ENCODE results near the gene NR1H4. TPM values are rescaled to one million over a fixed set of nuclear protein-coding genes. Genes with fewer than 3 reads are reported as not detected.
"Not testable (repeated sequence)": the region's sequence is repeated elsewhere in the genome, so short reads cannot be mapped to it uniquely, and the experiment has no call there.

NR1H4 gene
- total RNA-seq, 1 experiment from 2014 or later, result not detected

GRCh38 chr12:100555722-100556121, 82.1 kb downstream of the NR1H4 start:
- TF ChIP-seq, protein P1, sequence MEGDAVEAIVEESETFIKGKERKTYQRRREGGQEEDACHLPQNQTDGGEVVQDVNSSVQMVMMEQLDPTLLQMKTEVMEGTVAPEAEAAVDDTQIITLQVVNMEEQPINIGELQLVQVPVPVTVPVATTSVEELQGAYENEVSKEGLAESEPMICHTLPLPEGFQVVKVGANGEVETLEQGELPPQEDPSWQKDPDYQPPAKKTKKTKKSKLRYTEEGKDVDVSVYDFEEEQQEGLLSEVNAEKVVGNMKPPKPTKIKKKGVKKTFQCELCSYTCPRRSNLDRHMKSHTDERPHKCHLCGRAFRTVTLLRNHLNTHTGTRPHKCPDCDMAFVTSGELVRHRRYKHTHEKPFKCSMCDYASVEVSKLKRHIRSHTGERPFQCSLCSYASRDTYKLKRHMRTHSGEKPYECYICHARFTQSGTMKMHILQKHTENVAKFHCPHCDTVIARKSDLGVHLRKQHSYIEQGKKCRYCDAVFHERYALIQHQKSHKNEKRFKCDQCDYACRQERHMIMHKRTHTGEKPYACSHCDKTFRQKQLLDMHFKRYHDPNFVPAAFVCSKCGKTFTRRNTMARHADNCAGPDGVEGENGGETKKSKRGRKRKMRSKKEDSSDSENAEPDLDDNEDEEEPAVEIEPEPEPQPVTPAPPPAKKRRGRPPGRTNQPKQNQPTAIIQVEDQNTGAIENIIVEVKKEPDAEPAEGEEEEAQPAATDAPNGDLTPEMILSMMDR (IDR thresholded peaks at IDR 0.05; ENCODE audit: insufficient read depth in 1 of 2, low read depth in 1 of 2, low read length in 1 of 2, severe bottlenecking in 1 of 2, unreplicated experiment in 1 of 2), result no peak
- BruUV-seq (replicated peaks), result no TSS peak
- POLR2A ChIA-PET, result no interaction called here

DNA sequence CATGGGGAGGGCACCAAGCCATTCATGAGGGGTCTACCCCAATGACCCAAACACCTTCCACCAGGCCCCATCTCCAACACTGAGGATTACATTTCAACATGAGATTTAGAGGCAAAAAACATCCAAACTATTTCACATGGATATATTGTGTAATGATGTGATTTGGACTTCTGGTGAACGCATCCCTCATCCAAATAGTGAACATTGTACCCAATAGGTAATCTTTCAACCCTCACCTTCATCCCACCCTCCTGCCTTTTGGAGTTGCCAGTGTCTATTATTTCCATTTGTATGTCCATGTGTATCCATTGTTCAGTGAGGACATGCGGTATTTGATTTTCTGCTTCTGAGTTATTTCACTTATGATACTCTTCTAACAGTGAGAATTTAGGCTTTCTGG, 83.7 kb downstream of the NR1H4 start:
- Mint-ChIP-seq H3K4me1 (ENCODE audit: low read depth, unreplicated experiment) (no peaks in the 10 kb centered on the region), H3K9me3 (ENCODE audit: unreplicated experiment) (no peaks in the 10 kb centered on the region), H3K4me3 (ENCODE audit: unreplicated experiment) (no peak overlapping the region), H3K36me3 (ENCODE audit: insufficient read depth, unreplicated experiment) (peaks cover 4% of the 10 kb centered on the region), H3K27me3 (ENCODE audit: insufficient read depth, unreplicated experiment) (peaks cover 6% of the 10 kb centered on the region), H3K27ac (ENCODE audit: unreplicated experiment) (no peak overlapping the region)
- no peaks in the 10 kb centered on the region for H3K9me3 ChIP-seq
- ChIA-PET POLR2A (no interaction called here), CTCF (no interaction called here)
- H3K27me3 ChIP-seq (replicated peaks; ENCODE audit: control insufficient read depth, insufficient read depth, low read length), result no peaks in the 10 kb centered on the region
- H3K36me3 ChIP-seq (ENCODE audit: control insufficient read depth, insufficient read depth, low read length), result no peaks in the 10 kb centered on the region
- no peak overlapping the region for H3K4me3 ChIP-seq (ENCODE audit: low read depth, low read length)
- TF ChIP-seq, protein P1 (IDR thresholded peaks at IDR 0.05; ENCODE audit: insufficient read depth in 1 of 2, low read depth in 1 of 2, low read length in 1 of 2, severe bottlenecking in 1 of 2, unreplicated experiment in 1 of 2), result no peak
- BruUV-seq (replicated peaks), result no TSS peak
- intact Hi-C loops (cut with micrococcal nuclease; ENCODE audit: unreplicated experiment), result no loop called here
- no peak for DNase-seq
- no peaks in the 10 kb centered on the region for H3K4me1 ChIP-seq

More at GRCh38 chr12:100555722-100556121, 82.1 kb downstream of the NR1H4 start:
- Mint-ChIP-seq H3K27me3 (ENCODE audit: insufficient read depth, unreplicated experiment) (peaks cover 5% of the 10 kb centered on the region), H3K4me3 (ENCODE audit: unreplicated experiment) (no peak overlapping the region), H3K9me3 (ENCODE audit: unreplicated experiment) (no peaks in the 10 kb centered on the region), H3K4me1 (ENCODE audit: low read depth, unreplicated experiment) (no peaks in the 10 kb centered on the region), H3K27ac (ENCODE audit: unreplicated experiment) (no peak overlapping the region), H3K36me3 (ENCODE audit: insufficient read depth, unreplicated experiment) (peaks cover 4% of the 10 kb centered on the region)
- Histone ChIP-seq H3K4me3 (ENCODE audit: low read depth, low read length) (no peak overlapping the region), H3K4me1 (no peaks in the 10 kb centered on the region), H3K9me3 (no peaks in the 10 kb centered on the region), H3K27me3 (replicated peaks; ENCODE audit: control insufficient read depth, insufficient read depth, low read length) (no peaks in the 10 kb centered on the region), H3K36me3 (ENCODE audit: control insufficient read depth, insufficient read depth, low read length) (no peaks in the 10 kb centered on the region)
- CTCF ChIA-PET, result no interaction called here
- DNase-seq, result no peak
- intact Hi-C loops (cut with micrococcal nuclease; ENCODE audit: unreplicated experiment), result no loop called here

DNA sequence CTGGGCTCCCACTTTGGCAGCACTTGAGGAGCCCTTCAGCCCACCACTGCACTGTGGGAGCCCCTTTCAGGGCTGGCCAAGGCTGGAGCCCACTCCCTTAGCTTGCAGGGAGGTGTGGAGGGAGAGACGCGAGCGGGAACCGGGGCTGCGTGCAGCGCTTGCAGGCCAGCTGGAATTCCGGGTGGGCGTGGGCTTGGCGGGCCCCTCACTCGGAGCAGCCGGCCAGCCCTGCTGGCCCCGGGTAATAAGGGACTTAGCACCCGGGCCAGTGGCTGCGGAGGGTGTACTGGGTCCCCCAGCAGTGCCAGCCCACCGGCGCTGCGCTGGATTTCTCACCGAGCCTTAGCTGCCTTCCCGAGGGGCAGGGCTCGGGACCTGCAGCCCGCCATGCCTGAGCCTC, 85.6 kb downstream of the NR1H4 start:
- H3K27ac Mint-ChIP-seq (ENCODE audit: unreplicated experiment); BruUV-seq (replicated peaks); H3K4me1 ChIP-seq; H3K36me3 Mint-ChIP-seq (ENCODE audit: insufficient read depth, unreplicated experiment); H3K36me3 ChIP-seq (ENCODE audit: control insufficient read depth, insufficient read depth, low read length); H3K4me3 ChIP-seq (ENCODE audit: low read depth, low read length); intact Hi-C loops (cut with micrococcal nuclease; ENCODE audit: unreplicated experiment); H3K4me3 Mint-ChIP-seq (ENCODE audit: unreplicated experiment); CTCF ChIA-PET; H3K9me3 ChIP-seq; DNase-seq; POLR2A ChIA-PET; H3K27me3 ChIP-seq (replicated peaks; ENCODE audit: control insufficient read depth, insufficient read depth, low read length); H3K4me1 Mint-ChIP-seq (ENCODE audit: low read depth, unreplicated experiment); H3K9me3 Mint-ChIP-seq (ENCODE audit: unreplicated experiment): not testable (repeated sequence)
- peaks cover 10% of the 10 kb centered on the region for H3K27me3 Mint-ChIP-seq (ENCODE audit: insufficient read depth, unreplicated experiment)

DNA sequence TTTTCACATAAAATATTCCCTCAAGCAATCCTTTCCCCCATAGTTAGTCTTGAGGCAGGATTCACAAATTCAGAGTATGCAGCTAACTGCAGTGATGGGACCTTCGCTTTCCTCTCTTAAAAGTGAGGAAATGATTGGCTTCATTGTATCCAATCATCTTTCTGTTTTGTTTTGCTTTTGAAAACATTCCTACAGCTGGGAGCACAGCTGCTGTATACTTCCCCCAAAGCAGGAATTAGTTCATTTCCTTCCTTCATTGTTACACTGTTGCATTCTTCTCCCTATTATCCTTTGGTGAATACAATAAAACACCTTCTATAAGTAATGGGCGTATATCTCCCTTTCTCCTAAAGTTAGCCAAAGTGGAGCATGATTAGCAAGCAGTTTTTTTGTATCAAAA, 90.4 kb downstream of the NR1H4 start:
- no TSS peak for BruUV-seq (replicated peaks)
- Mint-ChIP-seq H3K4me3 (ENCODE audit: unreplicated experiment) (no peak overlapping the region), H3K9me3 (ENCODE audit: unreplicated experiment) (no peaks in the 10 kb centered on the region), H3K27ac (ENCODE audit: unreplicated experiment) (no peak overlapping the region), H3K27me3 (ENCODE audit: insufficient read depth, unreplicated experiment) (peaks cover 24% of the 10 kb centered on the region), H3K36me3 (ENCODE audit: insufficient read depth, unreplicated experiment) (no peaks in the 10 kb centered on the region), H3K4me1 (ENCODE audit: low read depth, unreplicated experiment) (no peaks in the 10 kb centered on the region)
- DNase-seq, result no peak
- TF ChIP-seq, protein P1 (IDR thresholded peaks at IDR 0.05; ENCODE audit: insufficient read depth in 1 of 2, low read depth in 1 of 2, low read length in 1 of 2, severe bottlenecking in 1 of 2, unreplicated experiment in 1 of 2), result no peak
- Histone ChIP-seq H3K27me3 (replicated peaks; ENCODE audit: control insufficient read depth, insufficient read depth, low read length) (no peaks in the 10 kb centered on the region), H3K4me1 (no peaks in the 10 kb centered on the region), H3K4me3 (ENCODE audit: low read depth, low read length) (no peak overlapping the region), H3K36me3 (ENCODE audit: control insufficient read depth, insufficient read depth, low read length) (no peaks in the 10 kb centered on the region), H3K9me3 (no peaks in the 10 kb centered on the region)
- intact Hi-C loops (cut with micrococcal nuclease; ENCODE audit: unreplicated experiment), result no loop called here
- CTCF ChIA-PET, result no interaction called here
- POLR2A ChIA-PET, result no interaction called here

All from Caco-2 (cell line).